Upper lobe of left lung (tissue), 6 donors: ENCODE results near the gene HDHD2. TPM values are rescaled to one million over a fixed set of nuclear protein-coding genes. Genes with fewer than 3 reads are reported as not detected.

ENCODE experiments used
- ATAC-seq, 2 donors: fragments of 200-7000 bp; cut with Tn5 transposase; one replicate each; pipeline ENCODE4 v1.9.1; 2022; ENCODE audit warnings: mild to moderate bottlenecking in 2 of 2, moderate library complexity in 2 of 2; ENCODE audit not compliant: low FRiP score in 2 of 2
- DNase-seq, 2 donors: peaks; one replicate each; pipeline ENCODE4 v3.0.0-alpha.2; 2019 to 2020
- H3K27ac ChIP-seq, 4 donors: fragments of 200-600 bp; sonication (generic); one replicate each; pipeline ENCODE4 v1.5.1; 2016 to 2019
- H3K27me3 ChIP-seq, 4 donors: fragments of 200-600 bp; sonication (generic); one replicate each; pipeline ENCODE4 v1.5.1; 2017 to 2019
- H3K36me3 ChIP-seq, 4 donors: fragments of 200-600 bp; sonication (generic); one replicate each; pipeline ENCODE4 v1.5.1; 2016 to 2019
- H3K4me1 ChIP-seq, 4 donors: fragments of 200-600 bp; sonication (generic); one replicate each; pipeline ENCODE4 v1.5.1; 2018 to 2019
- H3K4me3 ChIP-seq, 4 donors: fragments of 200-600 bp; sonication (generic); one replicate each; pipeline ENCODE4 v1.5.1; 2017 to 2019; ENCODE audit warnings: mild to moderate bottlenecking in 2 of 4, moderate library complexity in 1 of 4
- H3K9me3 ChIP-seq, 4 donors: fragments of 200-600 bp; sonication (generic); one replicate each; pipeline ENCODE4 v1.5.1; 2018 to 2019
- CTCF ChIP-seq, 6 experiments: fragments of 450-650 bp in 4 of 6; fragments of 200-600 bp in 2 of 6; sonication (generic) in 2 of 6; IDR thresholded peaks; one replicate each; pipeline ENCODE4 v1.5.1; 2016 to 2019; ENCODE audit warnings: antibody characterized with exemption in 6 of 6
- EP300 ChIP-seq, 4 donors: sonication (generic); formaldehyde crosslinking; IDR thresholded peaks; one replicate each; pipeline ENCODE4 v1.5.1; 2017; ENCODE audit warnings: antibody characterized with exemption in 4 of 4, control low read depth in 2 of 4
- POLR2A ChIP-seq, 4 donors: fragments of 450-650 bp; IDR thresholded peaks; one replicate each; pipeline ENCODE4 v1.5.1; 2016 to 2017; ENCODE audit warnings: antibody characterized with exemption in 4 of 4, mild to moderate bottlenecking in 2 of 4
- POLR2AphosphoS5 ChIP-seq, 2 donors: sonication (generic); formaldehyde crosslinking; IDR thresholded peaks; one replicate each; pipeline ENCODE4 v1.5.1; 2017; ENCODE audit warnings: antibody characterized with exemption in 2 of 2
- WGBS, 2 donors: methylation state at CpG; one replicate each; pipeline ENCODE4 v1.1.5; 2017 to 2018; 5-methylcytosine and 5-hydroxymethylcytosine counted together
- small RNA-seq, 4 donors: library from RNA; depleted of rRNA; stranded (forward); fragments of <200 nt; gene quantifications; one replicate each; pipeline ENCODE3, GENCODE V24; 2016
- total RNA-seq, 6 donors: library from RNA; depleted of rRNA in 4 of 6; stranded (reverse); fragments of >200 nt in 4 of 6; gene quantifications; one replicate each; pipeline versions ENCODE4 v1.1.0 to v1.2.1, GENCODE V29; 2016 to 2021
- donor health status: DM: no; HTN: no; CAD: no; lungs with moderate emphysema.
- donor health status: DM: no; HTN: yes; CAD: no; lungs with severe emphysema.

HDHD2 gene
- total RNA-seq, 6 donors from 2014 or later = 19.0 to 39.1 (median 32.1) TPM

GRCh38 chr18:47067648-47068047, 82.7 kb downstream of the HDHD2 start:
- no peak overlapping the region for H3K27ac ChIP-seq
- H3K4me1 ChIP-seq = no peaks in the 10 kb centered on the region
- H3K27me3 ChIP-seq = no peaks in the 10 kb centered on the region
- ATAC-seq = no peak
- 58 to 59% methylated on average over 3 of the region's 3 CpGs for WGBS, 2 donors
- no peak overlapping the region for H3K4me3 ChIP-seq
- no peaks in the 10 kb centered on the region for H3K9me3 ChIP-seq
- TF ChIP-seq POLR2A (IDR thresholded peaks at IDR 0.05) (no peak), EP300 (IDR thresholded peaks at IDR 0.05) (no peak), CTCF (IDR thresholded peaks at IDR 0.05) (no peak), POLR2AphosphoS5 (IDR thresholded peaks at IDR 0.05) (no peak)
- DNase-seq = no peak
- H3K36me3 ChIP-seq = no peaks in the 10 kb centered on the region

GRCh38 chr18:47063096-47063495, 87.2 kb downstream of the HDHD2 start:
- H3K27me3 ChIP-seq = no peaks in the 10 kb centered on the region
- DNase-seq (no peak), ATAC-seq (no peak)
- WGBS, 2 donors = 92 to 93% methylated on average over 8 of the region's 8 CpGs
- H3K9me3 ChIP-seq = no peaks in the 10 kb centered on the region
- no peak for TF ChIP-seq EP300 (IDR thresholded peaks at IDR 0.05)
- TF ChIP-seq POLR2A (IDR thresholded peaks at IDR 0.05) = no peak
- TF ChIP-seq CTCF (IDR thresholded peaks at IDR 0.05) = no peak
- TF ChIP-seq POLR2AphosphoS5 (IDR thresholded peaks at IDR 0.05) = no peak
- no peaks in the 10 kb centered on the region for H3K36me3 ChIP-seq
- H3K4me1 ChIP-seq = no peaks in the 10 kb centered on the region
- H3K27ac ChIP-seq = no peak overlapping the region
- no peak overlapping the region for H3K4me3 ChIP-seq

GRCh38 chr18:47062471-47062870, 87.8 kb downstream of the HDHD2 start:
- Histone ChIP-seq H3K27me3 (no peaks in the 10 kb centered on the region), H3K4me1 (no peaks in the 10 kb centered on the region), H3K4me3 (no peak overlapping the region), H3K9me3 (no peaks in the 10 kb centered on the region), H3K27ac (no peak overlapping the region), H3K36me3 (no peaks in the 10 kb centered on the region)
- DNase-seq = no peak
- TF ChIP-seq POLR2AphosphoS5 (IDR thresholded peaks at IDR 0.05) = no peak
- no peak for TF ChIP-seq EP300 (IDR thresholded peaks at IDR 0.05)
- no peak for TF ChIP-seq POLR2A (IDR thresholded peaks at IDR 0.05)
- no peak for TF ChIP-seq CTCF (IDR thresholded peaks at IDR 0.05)
- no peak for ATAC-seq
- WGBS, 2 donors = 37 to 42% methylated on average over 2 of the region's 2 CpGs

Small RNA genes within 50 kb of the gene (small RNA-seq; reads per million reads assigned to genes)
- gene AC012254.4 = 0 reads per million in 4 donors

Other genes with a start within 250 kb of the HDHD2 start
- 10 to 100 TPM; 18.4 to 33.5 (median 30.4) TPM for gene PIAS2, start 233.0 kb downstream of the HDHD2 start, total RNA-seq
- gene KATNAL2, start 232.9 kb downstream of the HDHD2 start, total RNA-seq = 10 to 100 TPM in 1 of 6 donors, 1 to 10 TPM in 5; 1.6 to 12.6 (median 5.5) TPM
- gene ELOA2, start 114.9 kb downstream of the HDHD2 start, total RNA-seq = not detected
- gene IER3IP1, start 25.9 kb upstream of the HDHD2 start, total RNA-seq = 10 to 100 TPM; 10.5 to 24.0 (median 15.4) TPM
- gene SKOR2, start 101.2 kb upstream of the HDHD2 start, total RNA-seq = not detected